HG03469 (cell line): ENCODE results near the gene EPHB1.
"Not testable (repeated sequence)": the region's sequence is repeated elsewhere in the genome, so short reads cannot be mapped to it uniquely, and the experiment has no call there.

Experiments used
- ATAC-seq: cut with Tn5 transposase; IDR thresholded peaks from one replicate; pipeline ENCODE4 v1.9.1; 2021; ENCODE audit warnings: mild to moderate bottlenecking, moderate library complexity, moderate number of reproducible peaks; ENCODE audit not compliant: unreplicated experiment

The EPHB1 gene

DNA sequence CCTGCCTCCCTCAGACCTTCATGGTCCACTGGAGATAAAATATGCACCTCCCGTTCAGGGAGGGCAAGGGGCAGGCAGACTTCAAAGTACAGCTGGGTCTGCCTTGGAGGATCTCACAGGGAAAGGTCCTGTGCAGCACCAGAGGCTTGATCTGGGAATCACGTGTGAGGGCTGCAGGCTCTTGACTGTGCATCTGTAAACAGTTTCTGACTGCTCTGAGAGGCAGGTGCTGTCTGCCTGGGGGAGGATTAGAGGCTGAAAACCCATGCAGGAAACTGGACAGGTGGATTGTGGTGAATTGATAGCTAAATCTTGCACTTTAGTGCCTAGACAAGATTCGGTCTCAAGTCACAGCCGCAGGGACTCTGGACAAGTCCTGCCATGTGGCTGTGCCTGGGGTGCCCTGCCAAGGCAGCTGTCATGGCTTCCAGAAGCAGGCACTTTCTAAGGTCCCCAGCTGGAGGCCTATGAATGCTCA is 239.3 kb downstream of the EPHB1 start:
- ATAC-seq = no peak

DNA sequence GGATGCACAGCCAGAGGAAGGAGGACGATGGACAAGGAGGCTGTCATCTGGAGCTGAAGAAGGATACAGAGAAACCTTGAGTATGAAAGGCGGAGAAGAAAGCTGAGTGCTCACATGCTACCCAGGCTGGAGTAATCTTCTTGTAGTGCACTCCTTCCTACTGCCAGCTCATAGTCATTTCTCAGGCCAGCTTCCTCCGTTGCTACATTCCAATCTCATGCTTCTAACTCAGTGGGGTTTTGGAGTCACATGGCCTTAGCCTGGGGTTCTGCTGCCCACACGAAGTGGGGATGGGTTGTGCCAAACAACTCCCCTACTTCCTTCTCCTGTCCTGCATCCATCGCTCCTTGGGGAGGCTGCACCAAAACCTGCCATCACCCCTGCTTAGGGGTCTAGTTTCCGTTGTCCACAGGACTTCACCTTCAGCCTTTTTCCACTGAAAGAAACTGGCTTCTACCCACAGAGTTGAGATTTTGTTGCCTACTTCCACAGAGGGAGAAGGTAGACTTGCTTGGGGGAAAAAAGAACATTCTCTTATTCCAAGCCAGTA is 239.9 kb downstream of the EPHB1 start:
- no peak for ATAC-seq

DNA sequence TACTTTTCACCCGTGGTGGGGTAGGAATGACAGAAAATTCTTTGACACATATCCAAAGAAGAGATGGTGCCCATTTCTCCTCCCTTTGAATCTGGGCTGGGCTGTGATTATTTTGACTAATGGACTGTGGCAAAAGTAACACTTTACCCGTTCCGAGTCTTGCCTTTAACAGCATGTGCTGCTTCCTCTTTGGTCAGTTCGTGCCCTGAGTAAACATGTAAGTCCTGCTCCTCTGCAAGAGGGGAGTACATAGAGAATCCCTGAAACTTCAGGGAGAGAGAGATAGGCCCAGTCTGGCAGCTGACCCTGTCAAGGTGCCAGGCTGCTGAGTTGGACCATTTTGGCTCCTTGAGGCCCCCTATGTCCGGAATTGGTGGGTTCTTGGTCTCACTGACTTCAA is 243.1 kb downstream of the EPHB1 start:
- no peak for ATAC-seq

DNA sequence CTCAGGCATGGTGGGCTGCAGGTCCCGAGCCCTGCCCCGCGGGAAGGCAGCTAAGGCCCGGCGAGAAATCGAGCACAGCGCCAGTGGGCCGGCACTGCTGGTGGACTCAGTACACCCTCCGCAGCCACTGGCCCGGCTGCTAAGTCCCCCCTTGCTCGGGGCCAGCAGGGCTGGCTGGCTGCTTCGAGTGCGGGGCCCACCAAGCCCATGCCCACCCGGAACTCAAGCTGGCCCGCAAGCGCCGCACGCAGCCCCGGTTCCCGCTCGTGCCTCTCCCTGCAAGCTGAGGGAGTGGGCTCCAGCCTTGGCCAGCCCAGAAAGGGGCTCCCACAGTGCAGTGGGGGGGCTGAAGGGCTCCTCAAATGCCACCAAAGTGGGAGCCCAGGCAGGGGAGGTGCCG is 244.5 kb downstream of the EPHB1 start:
- not testable (repeated sequence) for ATAC-seq

DNA sequence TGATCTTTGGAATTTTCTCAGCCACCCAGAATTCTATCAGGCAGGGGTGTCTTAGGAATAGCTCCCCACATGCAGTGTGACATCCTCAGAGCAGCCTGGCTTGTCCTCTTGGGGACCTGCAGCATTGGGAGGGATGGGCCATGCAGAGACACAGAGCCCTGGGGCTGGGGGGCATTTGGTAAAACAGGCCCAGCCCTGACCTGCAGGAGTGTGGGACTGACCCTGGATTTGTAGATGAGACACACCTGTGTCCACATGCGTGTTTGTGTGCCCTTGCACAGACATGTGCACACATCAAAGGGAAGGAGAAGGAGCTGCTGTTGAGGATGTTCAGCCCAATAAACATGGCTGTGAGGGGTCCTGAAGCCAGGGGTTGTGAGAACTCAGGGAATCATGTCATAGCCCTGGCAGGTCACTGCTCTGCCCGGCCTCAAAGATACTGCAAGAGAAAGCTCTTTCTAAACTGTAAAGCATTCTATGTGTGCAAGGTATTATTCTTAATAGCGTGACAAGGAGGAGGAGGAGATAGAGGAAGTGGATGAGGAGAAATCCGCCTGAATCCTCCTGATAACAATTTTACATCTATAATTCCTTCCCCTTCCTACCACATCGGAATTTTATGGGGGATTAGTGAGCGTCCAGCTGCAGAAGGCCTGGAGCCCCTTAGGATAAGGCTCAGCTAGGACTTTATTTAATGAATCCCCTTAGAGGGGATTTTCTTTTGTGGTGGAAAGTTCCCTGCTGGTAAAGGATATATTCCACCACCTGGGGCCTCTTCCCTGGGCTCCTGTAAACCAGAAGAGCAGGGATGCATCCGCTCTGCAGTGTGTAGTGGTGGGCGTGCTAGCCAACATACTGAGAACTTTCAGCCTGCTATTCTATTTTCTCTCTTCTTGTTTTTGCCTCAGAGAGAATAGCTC is 245.5 kb downstream of the EPHB1 start:
- ATAC-seq = no peak

DNA sequence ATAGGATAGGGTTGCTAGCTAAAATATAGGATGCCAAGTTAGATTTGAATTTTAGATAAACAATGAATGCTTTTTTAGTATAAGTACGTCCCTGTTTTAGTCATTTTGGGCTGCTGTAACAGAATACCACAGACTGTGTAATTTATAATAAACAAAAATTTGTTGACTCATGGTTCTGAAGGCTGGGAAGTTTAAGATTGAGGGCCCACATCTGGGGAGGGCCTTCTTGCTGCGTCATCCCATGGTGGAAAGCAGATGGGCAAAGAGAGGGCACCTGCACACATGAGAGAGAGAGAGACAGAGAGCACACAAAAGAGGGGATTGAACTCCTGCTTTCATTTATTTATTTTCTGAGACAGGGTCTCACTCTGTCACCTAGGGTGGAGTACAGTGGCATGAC is 246.5 kb downstream of the EPHB1 start:
- no peak for ATAC-seq

DNA sequence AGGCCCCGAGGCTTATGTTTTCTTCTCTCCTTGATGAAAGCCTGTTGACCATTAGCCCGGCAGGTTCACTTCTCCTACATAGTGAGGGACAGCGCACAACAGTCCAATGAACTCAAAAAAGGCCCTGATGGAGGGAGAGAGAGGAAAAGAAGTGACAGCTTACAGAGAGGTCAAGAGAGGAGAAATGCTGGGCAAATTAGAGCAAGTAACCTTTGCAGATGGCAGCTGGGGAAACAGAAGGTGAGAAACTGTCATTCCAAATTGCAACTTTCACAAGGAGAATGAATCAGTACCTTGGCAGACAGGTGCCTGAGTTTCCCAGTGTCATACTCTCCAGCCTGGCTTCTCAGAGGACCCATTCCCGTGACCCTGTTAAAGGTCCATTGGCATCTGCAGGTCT is 252.0 kb downstream of the EPHB1 start:
- no peak for ATAC-seq

DNA sequence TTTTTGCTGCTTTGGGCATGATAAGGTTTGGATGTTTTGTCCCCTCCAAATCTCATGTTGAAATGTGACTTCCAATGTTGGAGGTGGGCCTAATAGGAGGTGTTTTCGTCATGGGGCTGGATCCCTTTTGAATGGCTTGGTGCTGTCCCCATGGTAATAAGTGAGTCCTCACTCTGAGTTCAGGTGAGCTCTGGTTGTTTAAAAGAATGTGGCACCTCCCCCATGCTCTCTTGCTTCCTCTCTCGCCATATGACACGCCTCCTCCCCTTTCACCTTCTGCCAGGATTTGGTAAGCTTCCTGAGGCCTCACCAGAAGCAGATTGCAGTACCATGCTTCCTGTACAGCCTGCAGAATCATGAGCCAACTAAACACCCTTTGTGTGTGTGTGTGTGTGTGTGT is 255.5 kb downstream of the EPHB1 start:
- no peak for ATAC-seq

DNA sequence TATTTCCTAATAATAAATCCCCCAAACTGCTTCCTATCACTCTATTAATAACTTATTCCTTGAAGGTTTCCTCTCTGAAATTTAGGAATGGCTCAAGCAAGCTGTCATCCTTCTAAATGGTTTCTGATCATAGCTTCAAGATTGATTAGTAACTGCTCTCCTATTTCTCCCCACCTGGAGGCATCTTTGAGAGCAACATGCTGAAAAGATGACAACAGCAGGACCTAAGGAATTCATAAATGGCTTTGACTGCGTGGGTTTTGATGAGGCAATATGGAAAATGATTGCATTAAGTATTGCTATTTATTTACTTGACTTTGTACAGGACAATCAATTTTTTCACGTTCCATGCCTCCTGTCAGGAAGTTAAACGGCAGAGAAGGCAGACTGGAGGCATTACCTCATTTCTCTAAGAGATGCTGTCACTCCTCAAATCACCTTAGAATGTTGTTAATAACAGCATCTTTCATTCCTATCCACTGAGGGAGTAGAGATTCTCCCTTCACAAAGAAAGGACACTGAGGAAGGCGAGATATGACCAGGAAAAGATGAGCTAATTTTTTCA is 256.4 kb downstream of the EPHB1 start:
- no peak for ATAC-seq

DNA sequence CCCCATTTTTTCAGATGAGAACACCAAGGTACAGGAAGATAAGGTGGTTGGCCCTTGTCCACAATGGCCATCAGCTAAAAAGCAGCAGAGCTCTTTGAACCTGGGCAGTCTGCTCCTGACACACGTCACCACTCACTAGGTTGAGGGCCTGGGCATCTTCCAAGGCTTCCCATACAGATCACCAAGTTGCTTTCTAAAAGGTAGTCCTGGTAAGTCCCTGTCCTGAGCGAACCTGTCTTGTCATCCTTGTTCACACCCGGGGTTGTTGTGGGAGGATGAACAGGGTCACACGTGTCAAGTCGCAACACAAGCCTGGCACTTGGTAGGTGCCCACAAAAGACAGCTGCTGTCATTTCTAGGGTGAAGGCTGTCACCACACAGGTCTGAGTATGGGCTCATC is 260.4 kb downstream of the EPHB1 start:
- no peak for ATAC-seq

DNA sequence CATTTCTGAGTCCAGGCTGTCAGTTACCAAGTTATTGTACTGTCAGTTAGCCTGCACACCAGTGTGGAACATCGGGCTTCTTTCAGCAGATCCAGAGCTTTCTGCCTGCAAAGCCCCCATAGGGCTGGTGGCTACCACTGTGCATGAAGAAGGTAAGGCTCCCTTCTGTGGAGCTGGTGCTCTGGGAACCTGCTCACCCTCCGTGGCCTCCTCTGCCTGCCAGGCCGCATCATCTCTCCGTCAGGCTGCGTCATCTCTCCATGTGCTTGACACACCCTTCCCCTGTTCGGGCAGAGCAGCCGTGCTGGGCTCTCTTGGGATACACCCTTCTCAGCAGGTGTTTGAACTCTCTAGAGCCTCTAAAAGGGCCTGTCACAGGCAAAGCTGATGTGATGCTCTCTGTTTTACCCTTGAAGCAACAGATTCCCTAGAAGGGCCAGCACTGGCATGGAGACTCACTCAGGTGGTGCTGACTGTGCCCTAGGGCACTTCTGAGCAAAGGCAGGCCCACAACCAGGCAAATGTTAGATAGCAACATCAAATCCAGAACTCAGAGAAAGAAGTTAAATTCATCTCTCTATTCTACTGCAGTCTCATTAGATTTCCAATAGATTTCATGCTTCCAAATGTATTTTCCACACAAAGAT is 261.1 kb downstream of the EPHB1 start:
- ATAC-seq = no peak

DNA sequence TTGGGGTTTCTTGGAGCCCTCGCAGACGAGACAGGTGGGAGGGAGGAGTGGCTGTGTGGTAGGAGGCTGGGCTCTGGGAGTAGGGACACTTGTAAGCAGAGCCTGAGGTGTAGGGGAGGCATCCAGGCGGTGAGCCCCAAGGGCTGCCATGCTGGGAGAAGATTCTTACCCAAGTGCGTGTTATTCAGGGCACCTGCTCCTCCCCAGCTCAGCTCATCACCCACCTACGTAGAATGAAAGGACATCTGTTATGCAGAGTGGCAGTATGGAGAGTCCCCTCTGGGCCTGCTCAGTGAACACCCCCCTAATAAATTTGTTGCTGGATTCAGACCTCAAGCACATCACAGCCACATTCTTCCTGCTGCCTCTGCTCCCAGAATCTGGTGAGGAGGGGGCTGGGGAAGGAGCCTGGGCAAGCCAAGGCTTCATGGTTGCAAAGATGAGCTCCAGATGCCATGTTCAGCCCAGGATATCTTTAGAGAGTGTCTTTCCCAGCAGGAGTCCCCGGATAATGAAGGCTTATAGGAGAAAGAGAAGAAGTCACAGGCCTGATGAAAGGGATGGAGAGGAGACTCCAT is 261.8 kb downstream of the EPHB1 start:
- no peak for ATAC-seq

DNA sequence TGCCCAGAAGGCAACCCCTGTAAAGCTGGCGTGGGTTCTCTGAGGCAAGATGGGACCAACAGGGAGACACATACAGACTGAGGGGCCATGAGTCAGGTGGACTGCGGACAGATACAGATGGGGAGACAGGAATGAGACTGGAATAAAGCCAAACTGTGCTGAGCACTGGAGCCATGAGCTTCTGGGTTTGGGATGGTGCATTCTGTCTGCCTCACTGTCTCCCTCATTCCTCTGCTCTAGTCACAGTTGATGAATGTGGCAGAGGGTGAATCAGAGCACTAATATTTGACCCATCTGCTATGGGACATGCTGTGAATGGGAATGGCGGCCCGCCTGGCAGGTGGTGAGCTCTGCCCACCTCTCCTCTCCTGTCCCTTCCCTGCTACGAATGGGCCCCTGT is 262.9 kb downstream of the EPHB1 start:
- no peak for ATAC-seq

DNA sequence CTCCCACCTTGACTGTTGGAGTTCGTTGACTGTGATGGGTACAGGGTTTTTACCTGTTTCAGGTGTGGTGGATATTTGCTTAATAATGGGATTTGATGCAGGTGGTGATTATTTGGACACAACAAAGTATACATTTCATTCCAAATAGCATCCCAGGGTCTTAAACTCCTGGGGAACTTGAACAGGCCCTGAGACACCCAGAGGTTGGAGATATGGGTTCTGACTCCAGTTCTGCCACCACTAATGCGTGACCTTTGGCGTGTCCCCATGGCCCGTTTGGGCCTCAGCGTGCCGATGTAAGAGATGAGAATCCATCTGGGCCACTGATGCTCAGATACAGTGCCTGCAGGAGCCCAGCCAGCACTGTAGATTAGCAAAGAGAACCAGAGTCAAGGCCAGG is 264.5 kb downstream of the EPHB1 start:
- ATAC-seq = no peak

DNA sequence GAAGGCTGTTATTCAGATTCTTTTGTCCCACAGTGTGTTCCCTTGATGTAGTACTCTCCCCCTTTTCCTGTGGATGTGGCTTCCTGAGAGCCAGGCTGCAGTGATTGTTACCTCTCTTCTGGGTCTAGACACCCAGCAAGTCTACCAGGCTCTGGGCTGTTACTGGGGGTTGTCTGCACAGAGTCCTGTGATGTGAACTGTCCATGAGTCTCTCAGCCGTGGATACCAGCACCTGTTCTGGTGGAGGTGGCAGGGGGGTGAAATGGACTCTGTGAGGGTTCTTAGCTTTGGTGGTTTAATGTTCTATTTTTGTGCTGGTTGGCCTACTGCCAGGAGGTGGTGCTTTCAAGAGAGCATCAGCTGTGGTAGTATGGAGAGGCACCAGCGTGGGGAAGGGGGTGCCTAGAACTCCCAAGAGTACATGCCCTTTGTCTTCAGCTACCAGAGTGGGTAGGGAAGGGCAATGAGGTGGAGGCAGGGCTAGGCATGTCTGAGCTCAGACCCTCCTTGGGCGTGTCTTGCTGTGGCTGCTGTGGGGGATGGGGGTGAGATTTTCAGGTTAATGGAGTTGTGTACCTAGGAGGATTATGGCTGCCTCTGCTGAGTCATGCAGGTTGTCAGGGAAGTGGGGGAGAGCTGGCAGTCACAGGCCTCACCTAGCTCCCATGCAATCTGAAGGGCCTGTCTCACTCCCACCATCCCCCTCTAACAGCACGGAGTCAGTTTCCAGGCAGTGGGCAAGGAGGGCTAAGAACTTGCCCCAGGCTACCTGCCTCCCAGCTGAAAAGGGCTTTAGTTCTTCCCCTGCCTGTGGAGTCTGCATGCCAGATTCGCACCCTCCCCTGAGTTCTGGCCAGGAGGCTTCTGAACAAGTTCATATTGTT is 272.0 kb downstream of the EPHB1 start:
- not testable (repeated sequence) for ATAC-seq

DNA sequence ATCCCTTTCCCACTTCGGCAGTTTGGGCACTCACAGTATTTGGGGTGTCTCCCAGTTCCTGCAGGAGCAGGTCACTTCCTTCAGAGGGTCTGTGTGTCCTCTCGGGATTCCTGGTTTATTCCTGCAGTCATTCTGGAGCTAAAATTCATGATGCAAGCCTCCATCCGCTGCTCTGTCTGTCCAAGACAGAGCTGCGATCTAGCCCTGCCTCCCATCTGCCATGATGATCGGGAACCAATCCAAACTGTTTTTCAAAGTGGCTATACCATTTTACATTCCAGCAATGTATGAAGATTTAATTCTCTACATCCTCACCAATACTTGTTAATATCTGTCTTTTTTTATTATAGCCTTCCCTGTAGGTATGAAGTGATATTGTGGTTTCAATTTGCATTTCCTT is 273.0 kb downstream of the EPHB1 start:
- ATAC-seq = no peak

DNA sequence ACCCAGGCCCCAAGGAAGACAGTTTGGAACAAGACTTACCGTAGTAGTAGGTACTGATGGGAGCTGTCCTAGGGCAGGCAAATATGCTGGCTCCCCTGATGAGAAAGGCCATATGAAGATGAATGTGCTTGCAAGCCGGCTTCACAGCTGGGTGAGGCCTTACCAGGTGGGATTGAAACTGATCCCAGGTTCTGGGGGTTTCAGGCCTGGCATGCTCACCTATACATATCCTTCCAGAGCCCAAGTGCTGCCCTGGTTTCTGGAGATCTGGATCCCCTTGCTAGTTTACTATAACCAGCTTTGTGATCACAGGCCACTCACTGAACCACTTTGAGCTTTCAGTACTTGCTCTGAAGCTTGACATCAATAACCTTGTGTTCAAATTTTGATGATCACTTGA is 274.3 kb downstream of the EPHB1 start:
- no peak for ATAC-seq

DNA sequence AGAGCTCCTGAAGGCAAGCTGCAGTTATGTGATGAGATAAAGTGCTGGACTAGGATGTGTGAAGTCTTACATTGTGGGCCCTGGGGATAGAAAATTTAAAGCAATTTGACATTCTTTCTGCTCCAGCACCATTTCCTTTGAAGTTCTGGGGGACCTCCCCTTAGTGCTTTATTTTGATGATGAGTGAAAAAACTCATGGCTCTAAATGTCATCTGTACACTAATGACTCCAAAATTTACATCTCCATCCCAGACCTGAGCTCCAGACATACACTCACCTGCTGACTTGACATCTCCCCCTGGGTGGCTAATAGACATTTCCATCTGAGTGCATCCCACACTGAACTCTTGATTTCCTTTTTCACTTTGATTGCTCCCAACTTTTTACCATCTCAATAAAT is 276.4 kb downstream of the EPHB1 start:
- no peak for ATAC-seq

DNA sequence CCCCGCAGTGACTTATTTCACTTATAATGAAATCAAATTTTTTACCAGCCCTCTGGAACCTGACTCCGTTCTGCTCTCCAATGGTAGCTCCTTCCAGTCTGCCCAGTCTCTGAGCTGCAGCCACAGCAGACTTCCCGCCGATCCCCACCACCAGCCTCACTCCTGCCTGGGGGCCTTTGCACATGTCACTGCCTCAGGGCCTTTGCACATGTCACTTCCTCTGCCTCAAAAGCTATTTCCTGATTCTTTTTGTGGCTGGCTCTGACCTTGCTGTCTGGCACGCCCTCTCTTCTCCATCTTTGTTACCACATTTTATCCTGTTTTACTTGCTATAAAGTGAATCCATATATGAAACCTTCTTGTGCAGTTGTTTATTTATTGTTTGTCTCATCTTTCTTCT is 277.4 kb downstream of the EPHB1 start:
- ATAC-seq = no peak

DNA sequence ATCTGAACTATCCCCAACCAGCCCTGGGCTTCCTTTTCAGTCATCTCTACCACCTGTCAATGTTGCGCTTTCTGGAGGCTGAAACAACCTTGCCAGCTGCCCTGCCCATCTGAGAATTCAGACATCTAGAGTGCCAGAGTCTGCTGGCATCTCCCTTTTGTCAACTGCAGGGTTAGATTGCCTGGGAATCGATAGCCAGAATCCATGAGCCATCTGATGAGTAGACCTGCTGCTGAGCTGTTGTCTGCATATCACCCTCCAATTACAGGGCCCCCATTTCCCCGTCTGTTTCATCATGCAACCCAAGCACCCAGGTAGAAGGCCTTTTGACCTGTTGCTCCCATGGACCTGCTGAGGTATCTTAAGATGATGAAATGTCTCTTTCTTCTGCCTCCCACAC is 280.1 kb downstream of the EPHB1 start:
- no peak for ATAC-seq
